Measurements from ENCODE around the gene YY1.
"Not testable (repeated sequence)": the region's sequence is repeated elsewhere in the genome, so short reads cannot be mapped to it uniquely, and the experiment has no call there.

YY1 gene

DNA sequence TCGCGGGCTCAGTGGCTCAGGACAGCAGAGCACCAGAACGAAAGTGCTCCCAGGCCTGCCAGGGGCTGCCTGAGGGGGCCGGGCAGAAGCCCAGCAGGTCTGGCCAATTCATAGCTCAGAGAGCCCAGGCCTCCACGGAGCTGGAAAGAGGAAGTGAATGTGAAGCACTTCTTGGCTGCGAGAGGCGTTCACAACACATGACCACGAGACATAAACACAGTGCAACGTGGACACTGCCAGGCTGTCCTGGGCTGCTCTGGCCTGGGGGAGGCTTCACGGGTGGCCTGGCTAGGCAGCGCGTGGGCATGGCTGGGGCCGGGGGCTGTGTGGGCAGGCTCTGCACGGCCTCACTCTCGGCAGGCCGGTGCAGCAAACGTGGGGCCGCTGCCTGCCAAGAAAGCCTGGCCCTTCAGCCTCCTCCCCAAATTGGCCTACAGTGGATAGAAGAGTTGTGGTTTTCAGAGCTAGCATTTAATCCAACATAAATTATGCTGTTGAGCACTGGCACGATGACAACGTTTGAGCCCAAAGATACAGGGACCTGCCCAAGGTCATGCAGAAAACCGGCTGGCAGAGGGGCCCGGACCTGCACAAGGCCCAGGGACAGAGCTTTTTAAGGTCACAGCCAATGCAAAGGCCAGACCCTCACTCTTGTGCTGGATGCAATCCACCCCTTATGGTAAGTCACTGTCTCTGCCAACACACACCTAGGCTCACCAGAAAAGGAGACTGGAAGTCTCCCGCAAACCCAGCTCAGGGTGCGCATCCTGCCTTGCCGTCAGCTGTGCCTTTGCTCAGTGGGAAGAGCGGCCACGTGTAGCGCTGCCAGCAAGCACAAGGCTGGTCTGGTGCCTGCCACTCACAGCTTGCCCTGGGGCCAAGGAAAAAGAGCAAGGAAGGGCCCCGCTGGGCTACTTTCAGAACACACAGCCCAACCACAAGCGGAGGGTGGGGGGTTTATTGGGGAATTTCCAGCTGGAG, 58.7 kb downstream of the YY1 start:
- DNase-seq: no peak

- no peak for DNase-seq
These were observed 59.8 kb downstream of the YY1 start for GRCh38 chr14:100298551-100299237.

- DNase-seq: peak in 2 of 6 experiments; percentile 10 to 18
These were observed 60.3 kb downstream of the YY1 start for GRCh38 chr14:100299238-100299560.

GRCh38 chr14:100302616-100303015, 63.7 kb downstream of the YY1 start:
- no peak for DNase-seq

GRCh38 chr14:100303179-100303578, 64.2 kb downstream of the YY1 start:
- DNase-seq: no peak

- DNase-seq: no peak
These were observed 65.0 kb downstream of the YY1 start for GRCh38 chr14:100303925-100304324.

DNA sequence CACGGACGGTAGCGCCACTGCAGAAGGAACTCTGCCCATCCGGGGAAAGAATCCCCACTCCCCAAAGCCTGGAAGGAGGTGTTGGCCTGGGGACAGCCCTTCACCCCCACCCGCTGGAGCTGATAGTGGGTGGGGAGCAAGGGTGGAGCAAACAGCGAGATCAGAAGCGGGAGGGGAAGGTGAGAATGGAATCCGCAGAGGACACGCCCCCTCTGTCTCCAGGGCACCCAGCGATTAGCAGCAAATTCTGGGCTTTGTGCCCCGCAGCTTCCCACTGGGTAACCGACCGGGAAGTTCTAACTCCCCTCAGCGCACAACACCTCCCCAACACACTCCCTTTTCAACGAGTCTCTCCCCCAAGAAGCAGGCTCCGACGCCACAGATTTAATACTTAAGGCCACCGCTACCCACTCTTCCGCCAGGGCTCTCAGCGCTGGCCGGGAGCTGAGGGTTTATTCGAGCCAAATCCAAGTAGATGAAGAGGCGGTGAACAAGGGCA, 65.9 kb downstream of the YY1 start:
- no peak for DNase-seq

- peak in 4 of 6 experiments; percentile 20 to 36 (median 25) for DNase-seq
These were observed 66.6 kb downstream of the YY1 start for GRCh38 chr14:100305324-100306100.

- peak in 5 of 6 experiments; percentile 28 to 59 (median 43) for DNase-seq
These were observed 67.4 kb downstream of the YY1 start, which contains the start of gene SLC25A29 for GRCh38 chr14:100306101-100306997. SLC25A29 (minus strand) TSS chr14:100306444; CDS start chr14:100306232, 212 bp downstream.

DNA sequence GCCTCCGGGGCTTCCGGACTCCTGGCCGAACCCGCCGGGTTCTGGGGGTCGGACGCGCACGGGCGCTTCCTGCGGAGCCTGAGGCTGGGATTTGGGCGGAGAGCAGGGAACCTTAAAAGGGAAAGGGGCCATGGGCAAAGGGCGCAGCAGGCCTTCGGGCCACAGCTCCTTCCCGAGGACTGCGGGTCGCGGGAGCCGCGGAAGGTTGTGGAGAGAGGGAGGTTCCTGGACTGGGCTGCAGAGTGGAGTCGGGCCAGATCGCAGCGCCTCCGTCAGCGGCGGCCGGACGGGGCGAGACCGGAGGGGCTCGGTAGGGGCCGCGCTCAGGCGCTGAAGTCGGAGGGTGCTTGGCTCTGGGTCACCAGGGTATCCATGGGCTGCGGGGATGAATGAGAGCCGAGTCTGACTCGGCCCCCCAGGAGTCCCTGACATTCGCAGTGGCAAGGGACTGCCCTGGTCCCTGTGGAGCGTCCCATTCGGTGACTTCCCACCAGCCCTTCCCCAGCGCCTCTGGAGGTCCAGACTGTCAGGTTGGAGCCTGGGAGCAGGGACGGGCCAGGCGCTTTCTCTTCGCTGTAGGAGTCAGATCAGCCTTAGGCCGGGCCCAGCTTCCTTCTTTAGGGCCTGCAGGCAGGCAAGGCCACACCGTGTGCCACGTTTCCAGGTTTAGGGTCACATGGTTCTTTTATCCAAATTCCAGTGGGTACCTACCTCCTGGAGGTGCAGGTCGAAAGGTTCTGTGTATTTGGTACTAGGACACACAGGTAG, 68.2 kb downstream of the YY1 start:
- DNase-seq: no peak

DNA sequence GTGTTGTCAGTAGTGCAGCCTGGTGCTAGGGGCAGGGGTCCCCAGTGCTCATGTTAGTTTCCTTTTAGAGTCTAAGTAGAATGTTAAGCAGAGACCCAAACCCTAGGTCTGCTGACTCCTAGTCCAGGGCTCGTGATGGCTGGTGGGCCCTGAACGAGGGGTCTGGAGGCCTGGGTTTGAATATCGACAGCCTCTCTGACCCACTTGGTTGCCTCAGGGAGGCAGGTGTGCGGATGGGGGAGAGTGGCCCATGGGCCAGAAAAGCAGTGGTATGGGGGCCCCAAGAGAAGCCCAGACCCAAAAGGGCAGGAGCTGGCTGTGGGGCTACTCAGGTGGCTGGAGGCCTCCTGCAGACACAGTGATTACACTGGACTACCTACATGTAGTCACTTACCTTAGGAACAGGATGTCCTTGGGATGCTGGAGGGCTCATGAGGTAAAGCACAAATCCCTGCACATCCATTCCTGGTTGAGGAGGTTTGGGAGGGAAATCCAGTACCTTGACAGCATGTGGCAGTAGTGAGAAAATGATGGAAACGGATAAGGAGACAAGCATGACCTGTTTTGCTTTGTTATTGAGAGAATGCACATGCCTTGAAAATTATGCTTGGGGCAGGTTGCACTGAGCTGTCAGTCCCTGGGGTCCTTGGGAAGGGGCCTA, 69.0 kb downstream of the YY1 start:
- no peak for DNase-seq

- not testable (repeated sequence) for DNase-seq
These were observed 69.5 kb downstream of the YY1 start for GRCh38 chr14:100308427-100308792.

- DNase-seq: no peak
These were observed 70.2 kb downstream of the YY1 start for GRCh38 chr14:100309028-100309737.

- not testable (repeated sequence) for DNase-seq
These were observed 73.3 kb downstream of the YY1 start for GRCh38 chr14:100312110-100312876.

GRCh38 chr14:100312877-100313400, 74.0 kb downstream of the YY1 start:
- no peak for DNase-seq

- DNase-seq: no peak
These were observed 74.7 kb downstream of the YY1 start for GRCh38 chr14:100313464-100314230.

DNA sequence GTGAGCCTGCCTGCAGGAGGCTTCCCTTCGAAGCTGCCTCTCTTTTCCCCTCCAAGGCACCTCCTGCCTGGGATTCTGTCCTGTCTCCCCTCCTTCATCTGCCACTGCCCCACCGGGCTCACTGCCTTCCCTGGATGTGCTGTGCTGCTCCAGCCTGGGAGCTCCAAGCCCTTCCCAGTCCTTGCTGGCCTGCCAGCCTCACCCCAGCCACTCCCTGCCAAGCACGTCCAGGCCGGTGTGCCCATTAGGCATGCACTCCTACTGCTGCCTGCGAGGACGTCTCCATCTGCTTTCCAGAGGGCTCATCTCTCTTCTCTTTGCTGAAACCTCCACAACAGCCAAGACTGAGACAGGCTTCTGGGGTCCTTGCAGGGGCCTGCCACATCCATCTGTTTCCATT, 75.8 kb downstream of the YY1 start:
- DNase-seq: no peak

DNA sequence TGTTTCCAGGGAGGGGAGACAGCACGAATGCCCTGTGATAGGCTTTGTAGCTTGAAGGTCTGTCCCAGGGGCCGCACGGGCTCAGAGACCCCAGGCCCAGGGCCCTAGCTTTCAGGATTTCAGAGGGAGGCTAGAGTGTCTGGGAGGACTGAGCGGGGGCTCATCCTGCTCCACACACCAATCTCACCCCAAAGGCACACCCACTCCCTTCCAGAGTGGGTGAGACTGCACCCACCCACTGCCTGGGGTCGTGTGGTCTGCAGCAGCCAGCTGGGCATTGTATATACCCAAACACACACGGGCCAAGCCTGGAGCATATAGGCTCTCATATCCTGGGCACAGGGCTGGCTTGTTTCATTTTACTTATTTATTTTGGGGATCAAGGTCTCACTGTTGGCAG, 78.4 kb downstream of the YY1 start:
- no peak for DNase-seq
